ENCODE measurements around the gene DRD2.

The DRD2 gene

DNA sequence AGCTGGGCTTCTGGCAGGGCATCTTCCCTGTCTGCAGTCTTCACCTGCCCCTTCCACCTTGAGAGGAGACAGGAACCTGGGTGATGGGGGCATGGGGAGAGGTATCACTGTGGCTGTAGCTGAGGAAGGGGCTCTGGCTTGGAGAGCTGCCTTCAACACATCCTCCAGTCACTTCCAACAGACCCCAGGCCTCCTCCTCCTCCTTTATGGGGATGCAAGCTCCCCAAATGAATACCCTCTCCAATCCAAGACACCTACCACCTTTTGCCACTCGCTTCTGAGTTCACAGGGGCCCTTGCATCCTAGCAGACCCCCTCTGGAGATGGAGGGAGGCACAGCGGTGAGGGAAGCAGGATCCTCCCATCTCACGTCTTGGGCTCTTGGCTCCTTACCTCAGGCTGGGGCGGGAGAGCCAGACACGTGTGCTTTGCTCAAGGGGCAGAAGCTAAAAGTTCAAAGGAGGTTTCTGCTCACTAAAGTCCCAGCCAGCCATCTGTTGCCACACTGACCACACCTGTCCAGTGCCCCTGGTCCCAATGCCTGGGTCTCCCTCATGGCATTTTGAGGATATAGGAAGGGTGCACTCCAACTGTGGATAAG lies 74.5 kb downstream of the DRD2 start:
- Histone ChIP-seq H3K4me3 (ENCODE audit: low read depth in 1 of 2, low read length in 2 of 2) (no peak overlapping the region), H3K9me3 (ENCODE audit: insufficient read depth, low read length, severe bottlenecking) (no peaks in the 10 kb centered on the region), H4K20me1 (ENCODE audit: insufficient read depth, low read length) (no peaks in the 10 kb centered on the region), H3K79me2 (ENCODE audit: insufficient read depth, low read length) (no peaks in the 10 kb centered on the region), H3K36me3 (ENCODE audit: insufficient read depth, low read length) (no peaks in the 10 kb centered on the region), H3K9ac (ENCODE audit: low read depth, low read length) (no peak overlapping the region), H3K27me3 (ENCODE audit: insufficient read depth, low read length, poor library complexity) (peaks cover 4% of the 10 kb centered on the region), H2AFZ (ENCODE audit: low read depth, low read length) (no peak overlapping the region), H3K4me2 (ENCODE audit: insufficient read depth, low read length) (no peak overlapping the region), H3K27ac (ENCODE audit: low read length) (no peak overlapping the region), H3K4me1 (ENCODE audit: insufficient read depth, low read length) (no peaks in the 10 kb centered on the region)
- no peak for ATAC-seq (ENCODE audit: insufficient read depth, low read depth)
- TF ChIP-seq, protein P1, sequence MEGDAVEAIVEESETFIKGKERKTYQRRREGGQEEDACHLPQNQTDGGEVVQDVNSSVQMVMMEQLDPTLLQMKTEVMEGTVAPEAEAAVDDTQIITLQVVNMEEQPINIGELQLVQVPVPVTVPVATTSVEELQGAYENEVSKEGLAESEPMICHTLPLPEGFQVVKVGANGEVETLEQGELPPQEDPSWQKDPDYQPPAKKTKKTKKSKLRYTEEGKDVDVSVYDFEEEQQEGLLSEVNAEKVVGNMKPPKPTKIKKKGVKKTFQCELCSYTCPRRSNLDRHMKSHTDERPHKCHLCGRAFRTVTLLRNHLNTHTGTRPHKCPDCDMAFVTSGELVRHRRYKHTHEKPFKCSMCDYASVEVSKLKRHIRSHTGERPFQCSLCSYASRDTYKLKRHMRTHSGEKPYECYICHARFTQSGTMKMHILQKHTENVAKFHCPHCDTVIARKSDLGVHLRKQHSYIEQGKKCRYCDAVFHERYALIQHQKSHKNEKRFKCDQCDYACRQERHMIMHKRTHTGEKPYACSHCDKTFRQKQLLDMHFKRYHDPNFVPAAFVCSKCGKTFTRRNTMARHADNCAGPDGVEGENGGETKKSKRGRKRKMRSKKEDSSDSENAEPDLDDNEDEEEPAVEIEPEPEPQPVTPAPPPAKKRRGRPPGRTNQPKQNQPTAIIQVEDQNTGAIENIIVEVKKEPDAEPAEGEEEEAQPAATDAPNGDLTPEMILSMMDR (IDR thresholded peaks at IDR 0.05; ENCODE audit: borderline replicate concordance, extremely low read depth, low read length, poor library complexity, severe bottlenecking) = no peak
- no peak for TF ChIP-seq EZH2 (IDR thresholded peaks at IDR 0.05; ENCODE audit: borderline replicate concordance, low read depth, low read length, severe bottlenecking)
- no peak for DNase-seq

DNA sequence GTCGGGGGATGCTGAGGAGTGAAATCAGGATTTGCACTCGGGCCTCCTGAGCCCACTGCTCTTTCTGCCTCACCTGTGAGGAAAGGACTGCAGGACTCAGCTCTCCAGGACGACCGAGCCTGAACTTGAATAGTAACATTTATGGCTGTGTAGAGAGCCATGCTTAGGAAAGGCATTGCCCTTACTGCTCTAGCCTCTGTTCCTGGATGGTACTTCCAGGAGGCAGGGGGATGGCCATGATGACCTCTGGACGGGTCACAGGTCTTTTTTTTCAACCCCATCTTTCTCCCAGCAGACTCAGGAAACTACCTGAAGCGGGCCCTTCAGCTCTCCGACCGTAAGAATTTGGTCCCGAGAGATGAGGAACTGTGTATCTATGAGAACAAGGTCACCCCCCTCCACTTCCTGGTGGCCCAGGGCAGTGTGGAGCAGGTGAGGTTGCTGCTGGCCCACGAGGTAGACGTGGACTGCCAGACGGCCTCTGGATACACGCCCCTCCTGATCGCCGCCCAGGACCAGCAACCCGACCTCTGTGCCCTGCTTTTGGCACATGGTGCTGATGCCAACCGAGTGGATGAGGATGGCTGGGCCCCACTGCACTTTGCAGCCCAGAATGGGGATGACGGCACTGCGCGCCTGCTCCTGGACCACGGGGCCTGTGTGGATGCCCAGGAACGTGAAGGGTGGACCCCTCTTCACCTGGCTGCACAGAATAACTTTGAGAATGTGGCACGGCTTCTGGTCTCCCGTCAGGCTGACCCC lies 76.3 kb downstream of the DRD2 start:
- TF ChIP-seq, protein P1 (IDR thresholded peaks at IDR 0.05; ENCODE audit: borderline replicate concordance, extremely low read depth, low read length, poor library complexity, severe bottlenecking) = no peak
- TF ChIP-seq EZH2 (IDR thresholded peaks at IDR 0.05; ENCODE audit: borderline replicate concordance, low read depth, low read length, severe bottlenecking) = no peak

DNA sequence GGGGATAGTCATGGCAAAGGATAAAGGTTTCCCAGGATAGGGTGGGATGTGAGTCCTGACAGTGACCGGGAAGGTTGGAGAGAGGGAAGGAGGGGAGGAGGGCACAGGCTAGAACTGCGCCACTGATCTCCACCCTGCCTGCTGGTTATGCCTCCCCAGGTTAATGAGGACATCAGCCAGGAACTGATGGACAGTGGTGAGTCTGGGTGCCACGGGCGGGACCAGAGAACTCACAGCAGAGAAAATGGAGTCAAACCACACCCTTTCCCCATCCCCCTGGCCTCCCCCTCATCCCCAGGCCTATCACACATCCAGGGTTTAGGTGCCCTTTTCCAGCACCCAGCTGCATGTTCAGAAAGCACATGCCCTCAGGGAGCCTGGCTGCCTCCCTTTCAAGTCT lies 77.4 kb downstream of the DRD2 start:
- no peak overlapping the region for H2AFZ ChIP-seq (ENCODE audit: low read depth, low read length)
- peaks cover 6% of the 10 kb centered on the region for H3K27me3 ChIP-seq (ENCODE audit: insufficient read depth, low read length, poor library complexity)
- no peak for ATAC-seq (ENCODE audit: insufficient read depth, low read depth)
- H3K4me3 ChIP-seq (ENCODE audit: low read depth in 1 of 2, low read length in 2 of 2) = no peak overlapping the region
- no peaks in the 10 kb centered on the region for H3K9me3 ChIP-seq (ENCODE audit: insufficient read depth, low read length, severe bottlenecking)
- no peak overlapping the region for H3K27ac ChIP-seq (ENCODE audit: low read length)
- TF ChIP-seq, protein P1 (IDR thresholded peaks at IDR 0.05; ENCODE audit: borderline replicate concordance, extremely low read depth, low read length, poor library complexity, severe bottlenecking) = no peak
- TF ChIP-seq EZH2 (IDR thresholded peaks at IDR 0.05; ENCODE audit: borderline replicate concordance, low read depth, low read length, severe bottlenecking) = no peak
- no peak overlapping the region for H3K4me2 ChIP-seq (ENCODE audit: insufficient read depth, low read length)
- H3K36me3 ChIP-seq (ENCODE audit: insufficient read depth, low read length) = no peaks in the 10 kb centered on the region
- no peaks in the 10 kb centered on the region for H4K20me1 ChIP-seq (ENCODE audit: insufficient read depth, low read length)
- no peak overlapping the region for H3K9ac ChIP-seq (ENCODE audit: low read depth, low read length)
- no peaks in the 10 kb centered on the region for H3K79me2 ChIP-seq (ENCODE audit: insufficient read depth, low read length)
- no peak for DNase-seq
- no peaks in the 10 kb centered on the region for H3K4me1 ChIP-seq (ENCODE audit: insufficient read depth, low read length)

More for the DNA sequence above, 76.3 kb downstream of the DRD2 start:
- Histone ChIP-seq H3K9me3 (ENCODE audit: insufficient read depth, low read length, severe bottlenecking) (no peaks in the 10 kb centered on the region), H3K27me3 (ENCODE audit: insufficient read depth, low read length, poor library complexity) (peaks cover 1% of the 10 kb centered on the region), H3K79me2 (ENCODE audit: insufficient read depth, low read length) (no peaks in the 10 kb centered on the region), H3K36me3 (ENCODE audit: insufficient read depth, low read length) (no peaks in the 10 kb centered on the region), H3K9ac (ENCODE audit: low read depth, low read length) (no peak overlapping the region), H4K20me1 (ENCODE audit: insufficient read depth, low read length) (no peaks in the 10 kb centered on the region), H3K27ac (ENCODE audit: low read length) (no peak overlapping the region), H2AFZ (ENCODE audit: low read depth, low read length) (no peak overlapping the region), H3K4me2 (ENCODE audit: insufficient read depth, low read length) (no peak overlapping the region), H3K4me1 (ENCODE audit: insufficient read depth, low read length) (no peaks in the 10 kb centered on the region), H3K4me3 (ENCODE audit: low read depth in 1 of 2, low read length in 2 of 2) (no peak overlapping the region)
- ATAC-seq (ENCODE audit: insufficient read depth, low read depth) = no peak
- DNase-seq = no peak

All from DND-41 (cell line).